Testis (tissue), 3 donors: ENCODE measurements around the gene EYA3. TPM values are rescaled to one million over a fixed set of nuclear protein-coding genes. Genes with fewer than 3 reads are reported as not detected.

Experiments used
- DNase-seq: peaks from one replicate; pipeline ENCODE4 v3.0.0-alpha.2; 2019
- H3K27ac ChIP-seq, 2 donors: fragments of 200-600 bp; sonication (generic); one replicate each; pipeline ENCODE4 v1.5.1; 2019
- H3K27me3 ChIP-seq: fragments of 200-600 bp; sonication (generic); one replicate; pipeline ENCODE4 v1.5.1; 2019
- H3K36me3 ChIP-seq: fragments of 200-600 bp; sonication (generic); one replicate; pipeline ENCODE4 v1.5.1; 2017; ENCODE audit warnings: low read depth; ENCODE audit errors: missing control alignments
- H3K4me1 ChIP-seq: fragments of 200-600 bp; sonication (generic); one replicate; pipeline ENCODE4 v1.5.1; 2019
- H3K4me3 ChIP-seq, 2 donors: fragments of 200-600 bp; sonication (generic); one replicate each; pipeline ENCODE4 v1.5.1; 2017 to 2019
- H3K9me3 ChIP-seq: fragments of 200-600 bp; sonication (generic); one replicate; pipeline ENCODE4 v1.5.1; 2017
- POLR2A ChIP-seq: fragments of 450-650 bp; IDR thresholded peaks from one replicate; pipeline ENCODE4 v1.6.1; 2017; ENCODE audit warnings: antibody characterized with exemption, mild to moderate bottlenecking, moderate library complexity
- WGBS, 2 donors: methylation state at CpG; one replicate each; pipeline ENCODE4 v1.1.5; 2018; 5-methylcytosine and 5-hydroxymethylcytosine counted together
- intact Hi-C: fragments of 100-400 bp; cut with DNase I; formaldehyde crosslinking; loops from one replicate; pipeline ENCODE4 v1.15.1; 2023; ENCODE audit warnings: low total_unique reads
- polyA plus RNA-seq: library from polyadenylated mRNA; stranded (reverse); fragments of 350-450 nt; fragmentation: Illumina TruSeq; extraction: RNeasy Lipid Tissue Mini Kit (QIAGEN cat#74804); gene quantifications from one replicate; pipeline ENCODE4 v1.2.3, GENCODE V29; 2014; ENCODE audit warnings: low read depth, low replicate concordance; ENCODE audit not compliant: insufficient read depth
- total RNA-seq, 2 donors: library from RNA; depleted of rRNA; stranded (reverse); fragments of >200 nt; gene quantifications; one replicate each; pipeline ENCODE4 v1.2.3, GENCODE V29; 2016
- TF ChIP-seq, protein P1 (sequence below), 3 experiments: fragments of 450-650 bp in 2 of 3; fragments of 200-600 bp in 1 of 3; sonication (generic) in 1 of 3; IDR thresholded peaks; one replicate each; pipeline ENCODE4 v1.5.1; 2016 to 2019; ENCODE audit warnings: antibody characterized with exemption in 3 of 3, mild to moderate bottlenecking in 2 of 3, moderate library complexity in 1 of 3

Gene EYA3
- total and polyA plus RNA-seq, 3 donors from 2014 or later: 28.3 to 41.9 (median 31.5) TPM

GRCh38 chr1:28046716-28047115 lies 41.7 kb downstream of the EYA3 start:
- no peak for DNase-seq
- H3K9me3 ChIP-seq: no peaks in the 10 kb centered on the region
- no peak overlapping the region for H3K4me3 ChIP-seq
- H3K27me3 ChIP-seq: no peaks in the 10 kb centered on the region
- intact Hi-C loops: no loop called here
- WGBS, 2 donors: 94 to 95% methylated on average over 4 of the region's 4 CpGs
- H3K27ac ChIP-seq: no peak overlapping the region
- no peaks in the 10 kb centered on the region for H3K36me3 ChIP-seq
- no peak for TF ChIP-seq POLR2A
- TF ChIP-seq, protein P1, sequence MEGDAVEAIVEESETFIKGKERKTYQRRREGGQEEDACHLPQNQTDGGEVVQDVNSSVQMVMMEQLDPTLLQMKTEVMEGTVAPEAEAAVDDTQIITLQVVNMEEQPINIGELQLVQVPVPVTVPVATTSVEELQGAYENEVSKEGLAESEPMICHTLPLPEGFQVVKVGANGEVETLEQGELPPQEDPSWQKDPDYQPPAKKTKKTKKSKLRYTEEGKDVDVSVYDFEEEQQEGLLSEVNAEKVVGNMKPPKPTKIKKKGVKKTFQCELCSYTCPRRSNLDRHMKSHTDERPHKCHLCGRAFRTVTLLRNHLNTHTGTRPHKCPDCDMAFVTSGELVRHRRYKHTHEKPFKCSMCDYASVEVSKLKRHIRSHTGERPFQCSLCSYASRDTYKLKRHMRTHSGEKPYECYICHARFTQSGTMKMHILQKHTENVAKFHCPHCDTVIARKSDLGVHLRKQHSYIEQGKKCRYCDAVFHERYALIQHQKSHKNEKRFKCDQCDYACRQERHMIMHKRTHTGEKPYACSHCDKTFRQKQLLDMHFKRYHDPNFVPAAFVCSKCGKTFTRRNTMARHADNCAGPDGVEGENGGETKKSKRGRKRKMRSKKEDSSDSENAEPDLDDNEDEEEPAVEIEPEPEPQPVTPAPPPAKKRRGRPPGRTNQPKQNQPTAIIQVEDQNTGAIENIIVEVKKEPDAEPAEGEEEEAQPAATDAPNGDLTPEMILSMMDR (IDR thresholded peaks at IDR 0.05): no peak
- no peaks in the 10 kb centered on the region for H3K4me1 ChIP-seq

DNA sequence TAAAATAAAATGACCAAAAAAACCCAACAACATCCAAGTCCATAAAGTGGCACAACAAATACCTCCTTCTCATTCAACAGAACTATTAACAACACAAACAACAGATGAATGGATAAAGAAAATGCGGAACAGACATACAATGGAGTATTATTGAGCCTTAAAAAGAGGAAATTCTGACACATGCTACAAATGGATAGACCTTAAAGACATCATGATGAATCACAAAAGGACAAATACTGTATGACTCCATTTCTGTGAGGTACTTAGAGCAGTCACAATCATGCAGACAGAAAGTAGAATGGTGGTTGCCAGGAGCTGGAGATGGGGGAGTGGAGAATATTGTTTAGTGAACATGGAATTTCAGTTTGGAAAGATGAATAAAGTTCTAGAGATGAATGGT lies 42.6 kb downstream of the EYA3 start:
- H3K36me3 ChIP-seq: no peaks in the 10 kb centered on the region
- H3K9me3 ChIP-seq: no peaks in the 10 kb centered on the region
- H3K4me3 ChIP-seq: no peak overlapping the region
- WGBS, 2 donors: 88 to 90% methylated on average over 1 of the region's 1 CpG
- no peaks in the 10 kb centered on the region for H3K27me3 ChIP-seq
- no peaks in the 10 kb centered on the region for H3K4me1 ChIP-seq
- intact Hi-C loops: no loop called here
- H3K27ac ChIP-seq: no peak overlapping the region
- DNase-seq: no peak
- TF ChIP-seq, protein P1 (IDR thresholded peaks at IDR 0.05): no peak
- TF ChIP-seq POLR2A: no peak

DNA sequence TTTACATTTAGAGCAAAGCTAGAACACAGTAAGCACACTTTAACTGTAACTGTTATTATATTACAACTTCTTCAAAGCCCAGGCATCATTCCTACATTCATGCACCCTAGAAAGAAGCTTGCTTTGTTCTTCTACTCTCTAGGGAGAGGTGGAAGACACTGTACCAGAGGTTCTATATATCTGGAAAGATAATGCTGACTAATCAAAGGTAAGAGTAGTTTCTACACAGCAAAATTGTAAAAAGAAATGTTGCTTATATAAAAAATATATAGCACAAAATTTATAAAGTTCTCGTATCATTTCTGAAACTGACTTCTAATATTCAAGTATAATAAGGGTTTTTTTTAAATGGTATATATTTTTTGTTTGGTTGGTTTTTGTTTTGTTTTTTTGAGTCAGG lies 44.0 kb downstream of the EYA3 start:
- H3K9me3 ChIP-seq: no peaks in the 10 kb centered on the region
- TF ChIP-seq, protein P1 (IDR thresholded peaks at IDR 0.05): no peak
- no peaks in the 10 kb centered on the region for H3K36me3 ChIP-seq
- H3K27me3 ChIP-seq: no peaks in the 10 kb centered on the region
- H3K4me1 ChIP-seq: no peaks in the 10 kb centered on the region
- 84 to 87% methylated on average over 1 of the region's 1 CpG for WGBS, 2 donors
- no peak for DNase-seq
- H3K4me3 ChIP-seq: no peak overlapping the region
- peak overlapping the region in 1 of 2 donors; percentile 23 for H3K27ac ChIP-seq
- intact Hi-C loops: no loop called here

DNA sequence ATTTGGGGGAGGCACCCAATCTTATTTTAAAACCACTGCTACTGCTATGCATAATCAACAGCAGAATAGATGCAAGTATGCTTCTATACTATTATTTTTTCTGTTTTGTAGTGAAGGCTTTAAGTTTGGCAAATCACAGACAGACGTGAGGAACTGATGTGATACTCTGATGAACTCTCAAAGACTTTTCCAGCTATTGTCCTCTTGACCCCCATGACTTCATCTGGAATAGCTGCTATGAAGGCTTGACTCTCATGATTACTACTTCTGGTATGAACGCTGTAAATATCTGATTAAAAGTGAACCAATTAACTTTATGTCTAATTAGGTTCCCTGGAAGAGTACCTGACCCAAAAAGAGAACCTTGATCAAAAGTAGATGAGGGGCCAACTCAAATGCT lies 49.1 kb downstream of the EYA3 start:
- WGBS, 2 donors: 82 to 85% methylated on average over 2 of the region's 2 CpGs
- intact Hi-C loops: no loop called here
- no peak for DNase-seq
- H3K27me3 ChIP-seq: no peaks in the 10 kb centered on the region
- no peaks in the 10 kb centered on the region for H3K9me3 ChIP-seq
- H3K36me3 ChIP-seq: no peaks in the 10 kb centered on the region
- no peak for TF ChIP-seq POLR2A
- TF ChIP-seq, protein P1 (IDR thresholded peaks at IDR 0.05): no peak
- no peak overlapping the region for H3K4me3 ChIP-seq
- H3K27ac ChIP-seq: no peak overlapping the region
- H3K4me1 ChIP-seq: peaks cover 7% of the 10 kb centered on the region

- intact Hi-C loops: no loop called here
- Histone ChIP-seq H3K36me3 (no peaks in the 10 kb centered on the region), H3K27ac (no peak overlapping the region), H3K9me3 (no peaks in the 10 kb centered on the region), H3K27me3 (no peaks in the 10 kb centered on the region), H3K4me1 (peaks cover 7% of the 10 kb centered on the region), H3K4me3 (no peak overlapping the region)
- WGBS, 2 donors: 90 to 92% methylated on average over 8 of the region's 8 CpGs
- no peak for DNase-seq
- TF ChIP-seq, protein P1 (IDR thresholded peaks at IDR 0.05): no peak
- TF ChIP-seq POLR2A: no peak
These were observed 50.5 kb downstream of the EYA3 start for GRCh38 chr1:28037946-28038345.
